Neuron (in vitro differentiated cells): ENCODE data around the gene VAPA.
"Not testable (repeated sequence)": the region's sequence is repeated elsewhere in the genome, so short reads cannot be mapped to it uniquely, and the experiment has no call there.

Source experiments
- H2AFZ ChIP-seq: one replicate; pipeline ENCODE4 v1.6.1; 2013; ENCODE audit warnings: low read depth, mild to moderate bottlenecking, inconsistent platforms, low read length, moderate library complexity
- H3K27me3 ChIP-seq: one replicate; pipeline ENCODE4 v1.6.1; 2013; ENCODE audit warnings: low read length; ENCODE audit not compliant: insufficient read depth
- H3K36me3 ChIP-seq: one replicate; pipeline ENCODE4 v1.6.1; 2013; ENCODE audit warnings: low read length; ENCODE audit not compliant: insufficient read depth
- H3K4me1 ChIP-seq: one replicate; pipeline ENCODE4 v1.6.1; 2013; ENCODE audit warnings: low read length; ENCODE audit not compliant: insufficient read depth
- H3K4me3 ChIP-seq: 2 replicates; pipeline ENCODE4 v1.5.1; 2013; ENCODE audit warnings: mild to moderate bottlenecking, low read length, moderate library complexity
- H3K9me3 ChIP-seq: one replicate; pipeline ENCODE4 v1.6.1; 2013; ENCODE audit warnings: low read length

The VAPA gene

DNA sequence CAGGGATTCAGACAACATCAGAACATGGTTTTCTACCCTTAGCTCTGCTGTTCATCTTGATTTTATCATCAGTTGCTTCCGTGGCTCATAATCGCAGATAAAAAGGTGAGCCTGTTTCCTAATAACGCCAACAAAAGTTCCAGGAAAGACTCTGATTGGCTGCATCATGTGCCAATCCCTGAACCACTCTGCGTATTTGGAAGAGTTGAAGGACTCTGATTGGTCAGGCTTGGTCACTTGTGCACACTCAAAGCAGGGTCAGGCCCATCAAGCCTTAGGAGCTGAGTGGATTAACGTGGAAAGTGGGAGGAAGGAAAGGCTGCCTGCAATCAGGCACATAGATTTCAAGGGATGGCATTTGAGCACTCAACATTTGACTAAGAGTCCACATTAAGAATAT is 16.7 kb upstream of the VAPA start:
- Histone ChIP-seq H3K4me1 (no peaks in the 10 kb centered on the region), H3K9me3 (no peaks in the 10 kb centered on the region), H3K27me3 (no peaks in the 10 kb centered on the region), H3K36me3 (no peaks in the 10 kb centered on the region), H2AFZ (no peak overlapping the region), H3K4me3 (no peak overlapping the region)

DNA sequence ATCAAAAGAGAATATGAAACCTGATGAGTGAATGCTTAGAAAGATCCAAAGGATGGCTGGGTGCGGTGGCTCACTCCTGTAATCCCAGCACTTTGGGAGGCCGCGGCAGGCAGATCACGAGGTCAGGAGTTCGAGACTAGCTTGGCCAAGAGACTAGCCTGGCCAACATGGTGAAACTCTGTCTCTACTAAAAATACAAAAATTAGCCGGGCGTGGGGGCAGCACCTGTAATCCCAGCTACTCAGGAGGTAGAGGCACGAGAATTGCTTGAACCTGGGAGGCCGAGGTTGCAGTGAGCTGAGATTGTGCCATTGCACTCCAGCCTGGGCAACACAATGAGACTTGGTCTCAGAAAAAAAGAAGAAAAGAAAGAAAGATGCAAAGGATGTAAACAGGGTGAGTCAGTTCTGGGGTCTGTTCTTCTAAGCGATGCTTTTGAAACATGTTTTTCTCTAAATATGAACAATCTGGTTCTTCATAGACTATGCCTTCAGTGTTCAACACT is 16.0 kb upstream of the VAPA start:
- not testable (repeated sequence) for H3K4me3 ChIP-seq, H3K4me1 ChIP-seq, H3K36me3 ChIP-seq, H2AFZ ChIP-seq, H3K9me3 ChIP-seq, H3K27me3 ChIP-seq

GRCh38 chr18:9898792-9899549 is 14.8 kb upstream of the VAPA start:
- no peaks in the 10 kb centered on the region for H3K4me1 ChIP-seq
- H3K36me3 ChIP-seq: no peaks in the 10 kb centered on the region
- H3K27me3 ChIP-seq: no peaks in the 10 kb centered on the region
- no peaks in the 10 kb centered on the region for H3K9me3 ChIP-seq
- no peak overlapping the region for H2AFZ ChIP-seq
- H3K4me3 ChIP-seq: no peak overlapping the region

DNA sequence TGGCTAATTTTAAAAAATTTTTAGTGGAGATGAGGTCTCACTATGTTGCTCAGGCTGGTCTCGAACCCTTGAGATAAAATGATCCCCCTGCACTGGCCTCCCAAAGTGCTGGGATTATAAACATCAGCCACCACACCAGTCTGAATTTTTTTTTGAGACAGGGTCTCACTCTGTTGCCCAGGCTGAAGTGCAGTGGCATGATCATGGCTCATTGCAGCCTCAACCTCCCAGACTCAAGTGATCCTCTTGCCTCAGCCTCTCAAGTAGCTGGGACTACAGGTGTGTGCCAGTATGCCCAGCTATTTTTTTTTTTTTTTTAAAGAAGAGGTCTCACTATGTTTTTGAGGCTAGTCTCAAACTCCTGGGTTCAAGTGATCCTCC is 14.3 kb upstream of the VAPA start:
- not testable (repeated sequence) for H3K9me3 ChIP-seq, H3K27me3 ChIP-seq, H3K4me1 ChIP-seq, H3K4me3 ChIP-seq, H2AFZ ChIP-seq, H3K36me3 ChIP-seq

DNA sequence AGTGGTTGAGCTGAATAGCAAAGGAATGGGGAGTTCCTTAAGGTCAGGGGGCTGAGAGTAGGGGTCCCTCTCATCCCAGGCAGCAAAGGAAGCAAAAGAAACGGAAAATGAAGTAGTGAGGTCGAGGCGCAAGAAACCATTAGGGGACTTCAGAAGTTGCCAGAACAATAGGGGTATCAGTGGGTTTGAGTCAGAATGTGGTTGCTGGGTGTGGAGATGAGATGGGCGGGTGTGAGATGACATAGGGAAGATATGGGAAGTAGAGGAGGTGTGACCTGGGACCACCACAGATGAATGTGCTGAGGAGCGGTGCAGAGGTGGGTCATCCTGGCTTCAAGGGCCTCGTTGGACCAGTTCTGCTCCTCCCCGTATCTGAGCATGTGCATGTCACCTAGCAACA is 13.1 kb upstream of the VAPA start:
- H3K4me3 ChIP-seq: no peak overlapping the region
- H3K4me1 ChIP-seq: no peaks in the 10 kb centered on the region
- no peaks in the 10 kb centered on the region for H3K9me3 ChIP-seq
- no peaks in the 10 kb centered on the region for H3K36me3 ChIP-seq
- no peak overlapping the region for H2AFZ ChIP-seq
- H3K27me3 ChIP-seq: no peaks in the 10 kb centered on the region

- H3K4me3 ChIP-seq: no peak overlapping the region
- H2AFZ ChIP-seq: no peak overlapping the region
- H3K27me3 ChIP-seq: no peaks in the 10 kb centered on the region
- H3K4me1 ChIP-seq: no peaks in the 10 kb centered on the region
- no peaks in the 10 kb centered on the region for H3K36me3 ChIP-seq
- H3K9me3 ChIP-seq: no peaks in the 10 kb centered on the region
Observed at GRCh38 chr18:9901377-9901776, 12.4 kb upstream of the VAPA start.

GRCh38 chr18:9902264-9902663 is 11.6 kb upstream of the VAPA start:
- not testable (repeated sequence) for H3K4me3 ChIP-seq, H3K36me3 ChIP-seq, H3K9me3 ChIP-seq, H2AFZ ChIP-seq, H3K4me1 ChIP-seq, H3K27me3 ChIP-seq

DNA sequence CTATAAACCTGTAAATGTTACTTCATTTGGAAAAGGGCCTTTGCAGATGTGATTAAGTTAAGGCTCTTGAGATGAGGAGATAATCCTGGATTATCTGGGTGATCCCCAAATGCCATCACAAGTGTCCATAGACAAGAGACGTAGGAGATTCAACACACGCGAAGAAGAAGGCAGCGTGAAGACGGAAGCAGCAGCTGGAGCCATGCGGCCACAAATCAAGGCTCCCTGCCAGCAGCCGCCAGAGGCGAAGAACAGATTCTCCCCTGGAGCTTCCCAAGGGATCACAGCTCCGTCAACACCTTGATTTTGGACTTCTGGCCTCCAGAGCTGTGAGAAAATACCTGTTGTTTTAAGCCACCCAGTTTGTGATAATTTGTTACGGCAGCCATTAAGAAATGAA is 11.0 kb upstream of the VAPA start:
- Histone ChIP-seq H2AFZ (no peak overlapping the region), H3K27me3 (no peaks in the 10 kb centered on the region), H3K36me3 (no peaks in the 10 kb centered on the region), H3K9me3 (no peaks in the 10 kb centered on the region), H3K4me3 (no peak overlapping the region), H3K4me1 (peaks cover 2% of the 10 kb centered on the region)

DNA sequence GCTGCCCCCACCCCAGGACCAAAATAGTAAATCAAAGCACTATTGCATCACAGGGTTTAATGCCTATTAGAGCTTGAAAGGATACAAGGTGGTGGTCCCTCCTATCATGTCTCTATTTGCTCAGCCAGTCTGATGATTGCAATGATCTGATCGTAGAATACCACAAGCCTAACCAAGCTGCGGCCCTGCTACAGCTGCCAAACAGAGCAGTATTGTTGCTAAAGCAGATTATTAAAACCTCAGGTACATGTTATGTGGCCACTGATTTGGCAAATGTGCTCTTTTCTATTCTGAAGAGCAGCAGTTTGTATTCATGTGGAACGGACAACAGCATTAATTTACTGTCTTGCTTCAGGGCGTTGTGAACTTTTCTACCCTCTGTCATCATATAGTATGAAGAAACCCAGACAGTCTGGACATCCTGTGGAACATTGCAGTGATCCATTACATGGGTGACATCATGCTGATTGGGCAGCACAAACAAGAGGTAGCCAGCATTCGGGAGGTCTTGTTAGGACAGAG is 8.4 kb upstream of the VAPA start:
- no peak overlapping the region for H2AFZ ChIP-seq
- no peaks in the 10 kb centered on the region for H3K27me3 ChIP-seq
- no peak overlapping the region for H3K4me3 ChIP-seq

DNA sequence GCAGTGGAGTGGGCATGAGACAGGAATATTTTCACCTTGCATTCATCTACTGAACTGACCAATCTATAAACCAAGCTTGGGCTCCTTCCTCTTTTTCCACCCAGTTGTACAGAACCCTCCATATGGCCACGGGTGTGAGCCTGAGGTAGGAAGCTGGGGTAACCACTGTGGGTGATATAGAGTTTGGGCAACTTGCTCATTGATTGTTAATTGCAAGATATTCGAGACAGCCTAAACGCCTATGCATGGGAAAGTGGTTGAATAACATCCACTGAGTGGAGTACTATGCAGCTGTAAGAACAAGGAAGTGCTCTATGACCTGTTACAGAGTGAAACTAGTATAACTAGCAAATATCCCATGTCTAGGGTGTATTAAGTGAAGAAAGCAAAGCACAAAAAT is 7.3 kb upstream of the VAPA start:
- Histone ChIP-seq H3K4me3 (no peak overlapping the region), H3K9me3 (no peaks in the 10 kb centered on the region), H2AFZ (no peak overlapping the region), H3K4me1 (peaks cover 2% of the 10 kb centered on the region), H3K36me3 (no peaks in the 10 kb centered on the region), H3K27me3 (no peaks in the 10 kb centered on the region)

More for the DNA sequence above, 8.4 kb upstream of the VAPA start:
- H3K9me3 ChIP-seq: no peaks in the 10 kb centered on the region
- no peaks in the 10 kb centered on the region for H3K36me3 ChIP-seq
- peaks cover 2% of the 10 kb centered on the region for H3K4me1 ChIP-seq

- Histone ChIP-seq H3K36me3 (no peaks in the 10 kb centered on the region), H2AFZ (no peak overlapping the region), H3K4me3 (no peak overlapping the region), H3K27me3 (no peaks in the 10 kb centered on the region), H3K4me1 (peaks cover 4% of the 10 kb centered on the region), H3K9me3 (no peaks in the 10 kb centered on the region)
Observed at GRCh38 chr18:9907867-9908266, 5.9 kb upstream of the VAPA start.

- H3K9me3 ChIP-seq: no peaks in the 10 kb centered on the region
- H3K4me3 ChIP-seq: no peak overlapping the region
- peaks cover 7% of the 10 kb centered on the region for H3K4me1 ChIP-seq
- no peak overlapping the region for H2AFZ ChIP-seq
- no peaks in the 10 kb centered on the region for H3K27me3 ChIP-seq
- H3K36me3 ChIP-seq: no peaks in the 10 kb centered on the region
Observed at GRCh38 chr18:9910071-9910470, 3.7 kb upstream of the VAPA start.

- Histone ChIP-seq H3K36me3 (no peaks in the 10 kb centered on the region), H3K9me3 (no peaks in the 10 kb centered on the region), H3K4me3 (no peak overlapping the region), H3K4me1 (peaks cover 10% of the 10 kb centered on the region), H3K27me3 (no peaks in the 10 kb centered on the region), H2AFZ (no peak overlapping the region)
Observed at GRCh38 chr18:9910661-9911060, 3.2 kb upstream of the VAPA start.

DNA sequence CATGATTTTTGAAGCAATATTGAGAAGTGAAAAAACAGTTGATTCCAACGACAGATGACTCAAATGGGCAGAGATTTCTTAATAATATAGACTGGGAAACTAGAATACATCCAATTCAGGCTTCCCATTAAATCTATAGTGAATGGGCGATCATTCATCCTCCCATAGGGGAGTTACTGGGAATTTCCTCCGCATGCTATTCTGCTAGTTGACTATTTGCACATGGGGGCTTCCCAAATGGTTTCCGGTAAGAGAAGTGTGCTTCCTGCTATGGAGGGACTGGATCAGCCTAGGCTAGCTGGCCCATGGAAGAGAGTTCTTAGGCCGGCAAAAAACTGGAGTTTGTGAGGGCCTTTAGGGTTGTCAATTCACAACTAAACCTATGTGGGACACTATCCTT is 2.6 kb upstream of the VAPA start:
- no peak overlapping the region for H3K4me3 ChIP-seq
- H3K4me1 ChIP-seq: peaks cover 16% of the 10 kb centered on the region
- no peaks in the 10 kb centered on the region for H3K9me3 ChIP-seq
- H2AFZ ChIP-seq: no peak overlapping the region
- H3K36me3 ChIP-seq: no peaks in the 10 kb centered on the region
- H3K27me3 ChIP-seq: no peaks in the 10 kb centered on the region
